RWPE1 (cell line): ENCODE data around the gene CXorf65.

Experiments used
- CTCF ChIA-PET: fragments of 350-600 bp; sonication (Branson Sonifier 250); formaldehyde crosslinking; extraction: SDS; loops from one replicate; lab custom pipeline; 2021; lab: Yijun Ruan, JAX
- POLR2A ChIA-PET: fragments of 400-600 bp; formaldehyde crosslinking; extraction: SDS; loops from one replicate; lab custom pipeline; 2020; ENCODE audit warnings: antibody characterized with exemption; ENCODE audit not compliant: low non-redundant PET; lab: Yijun Ruan, JAX
- DNase-seq: peaks from one replicate; pipeline ENCODE4 v3.0.0; 2012; ENCODE audit warnings: low spot score
- H3K27ac ChIP-seq: fragments of 450-650 bp; 2 replicates; pipeline ENCODE4 v1.5.1; 2017
- TF ChIP-seq, protein P1 (sequence below): fragments of 450-650 bp; conservative IDR thresholded peaks from 2 replicates; pipeline ENCODE4 v1.5.1; 2017; ENCODE audit warnings: low read depth, mild to moderate bottlenecking

The CXorf65 gene

DNA sequence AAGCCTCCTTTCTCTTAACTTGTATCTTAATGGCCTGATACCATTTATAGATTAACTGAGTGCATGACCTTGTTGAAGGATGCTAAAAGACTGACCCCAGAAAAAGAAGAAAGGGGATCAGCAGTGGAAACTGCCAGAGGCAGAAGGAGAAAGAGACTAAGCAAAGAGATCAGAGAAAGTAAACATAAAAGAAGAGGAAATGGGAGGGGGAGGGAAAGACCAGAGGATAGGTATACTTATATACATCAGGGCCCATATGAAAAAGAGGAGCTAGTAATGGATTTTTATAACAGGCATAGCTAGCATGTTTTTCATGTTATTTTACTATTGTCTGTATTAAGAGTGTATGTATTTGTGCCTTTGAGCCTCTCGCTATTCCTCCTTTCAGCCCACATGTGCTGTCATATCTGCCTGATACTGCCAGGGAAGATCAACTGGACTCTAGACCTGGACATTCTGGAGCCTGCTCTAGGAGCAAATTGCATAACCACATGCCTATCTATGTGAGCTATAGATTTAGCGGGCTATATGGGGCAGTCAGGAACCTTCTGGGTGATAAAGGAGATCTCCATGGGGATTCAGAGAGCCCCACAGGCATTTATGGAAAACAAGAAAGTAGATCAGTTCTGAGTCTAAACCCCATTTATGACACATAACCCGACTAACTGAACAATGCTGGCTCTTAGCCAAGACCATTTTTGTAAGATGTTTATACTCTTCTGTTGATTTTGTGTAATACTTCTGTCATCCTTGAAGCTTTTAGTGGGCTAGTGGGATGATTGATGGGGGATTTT, 25.0 kb downstream of the CXorf65 start:
- DNase-seq = no peak
- ChIA-PET POLR2A (no interaction called here), CTCF (no interaction called here)
- H3K27ac ChIP-seq = no peak overlapping the region
- TF ChIP-seq, protein P1, sequence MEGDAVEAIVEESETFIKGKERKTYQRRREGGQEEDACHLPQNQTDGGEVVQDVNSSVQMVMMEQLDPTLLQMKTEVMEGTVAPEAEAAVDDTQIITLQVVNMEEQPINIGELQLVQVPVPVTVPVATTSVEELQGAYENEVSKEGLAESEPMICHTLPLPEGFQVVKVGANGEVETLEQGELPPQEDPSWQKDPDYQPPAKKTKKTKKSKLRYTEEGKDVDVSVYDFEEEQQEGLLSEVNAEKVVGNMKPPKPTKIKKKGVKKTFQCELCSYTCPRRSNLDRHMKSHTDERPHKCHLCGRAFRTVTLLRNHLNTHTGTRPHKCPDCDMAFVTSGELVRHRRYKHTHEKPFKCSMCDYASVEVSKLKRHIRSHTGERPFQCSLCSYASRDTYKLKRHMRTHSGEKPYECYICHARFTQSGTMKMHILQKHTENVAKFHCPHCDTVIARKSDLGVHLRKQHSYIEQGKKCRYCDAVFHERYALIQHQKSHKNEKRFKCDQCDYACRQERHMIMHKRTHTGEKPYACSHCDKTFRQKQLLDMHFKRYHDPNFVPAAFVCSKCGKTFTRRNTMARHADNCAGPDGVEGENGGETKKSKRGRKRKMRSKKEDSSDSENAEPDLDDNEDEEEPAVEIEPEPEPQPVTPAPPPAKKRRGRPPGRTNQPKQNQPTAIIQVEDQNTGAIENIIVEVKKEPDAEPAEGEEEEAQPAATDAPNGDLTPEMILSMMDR = no peak

DNA sequence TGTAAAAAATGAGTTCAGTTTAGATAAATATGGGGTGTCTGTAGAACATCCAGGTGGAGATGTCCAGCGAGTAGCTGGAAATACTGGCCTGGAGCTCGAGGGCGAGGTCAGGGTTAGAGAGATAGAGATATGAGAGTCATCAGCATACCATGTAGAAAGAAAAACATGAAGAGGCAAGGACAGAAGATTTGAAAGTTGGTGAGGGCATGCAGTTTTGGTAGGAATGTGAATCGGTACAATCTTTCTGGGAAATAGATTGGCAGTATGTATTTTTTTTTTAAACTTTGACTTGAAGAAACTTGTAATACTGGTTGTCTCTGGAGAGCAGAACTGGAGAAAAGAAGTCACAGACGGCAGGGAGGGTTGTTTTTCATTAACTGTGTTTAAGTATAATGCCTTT, 36.0 kb downstream of the CXorf65 start:
- H3K27ac ChIP-seq = no peak overlapping the region
- POLR2A ChIA-PET = no interaction called here
- TF ChIP-seq, protein P1 = no peak
- CTCF ChIA-PET = no interaction called here
- DNase-seq = no peak

DNA sequence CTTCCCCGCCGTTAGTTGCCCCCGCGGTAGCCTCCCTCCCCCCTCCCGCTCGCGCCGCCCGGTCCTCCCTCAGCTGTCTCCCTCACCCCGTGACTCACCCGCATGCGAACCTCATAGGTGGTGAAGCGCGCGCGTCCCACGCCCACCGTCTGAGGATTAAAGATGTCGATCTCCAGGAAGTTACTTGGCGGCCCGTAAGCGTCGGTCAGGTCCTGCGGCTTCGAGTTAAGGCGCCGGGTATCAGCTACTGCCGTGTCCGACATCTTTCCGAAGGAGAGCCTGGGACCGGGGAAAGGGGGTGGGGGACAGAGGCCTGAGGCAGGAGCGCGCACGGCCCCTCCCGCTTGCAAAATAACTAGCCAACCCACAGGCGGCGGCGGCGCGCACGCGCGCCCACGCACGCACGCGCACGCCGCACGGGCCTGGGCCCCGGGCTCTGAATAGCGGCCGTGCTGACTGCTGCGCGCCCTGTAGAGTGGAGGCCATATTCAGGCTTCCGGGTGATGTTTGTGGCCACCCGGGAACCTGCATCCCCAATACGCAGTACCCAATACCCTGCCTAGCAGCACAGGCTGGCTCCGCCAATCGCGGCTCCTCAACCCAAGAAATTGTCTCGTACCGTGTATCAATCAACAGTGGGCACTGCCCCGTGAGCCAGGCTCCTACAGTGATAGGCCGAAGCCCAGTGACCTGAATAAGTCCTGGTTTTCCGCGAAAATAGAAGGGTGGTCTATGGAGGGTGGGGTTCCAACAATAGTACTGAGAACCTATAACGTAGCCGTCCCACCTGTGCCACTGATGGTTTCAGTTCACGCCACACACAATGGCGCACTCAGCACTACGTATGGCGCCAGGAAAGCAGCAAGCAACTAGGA, 38.3 kb downstream of the CXorf65 start, which contains the start of gene SNX12:
SNX12 (minus strand) TSS at position 291 of the 875 bp plus-strand sequence; CDS start at position 263, 28 bp downstream.
- POLR2A ChIA-PET = no interaction called here
- TF ChIP-seq, protein P1 = no peak
- peak; percentile 84 for DNase-seq
- peak within 1 kb of the TSS; percentile 87 for H3K27ac ChIP-seq
- CTCF ChIA-PET = no interaction called here

DNA sequence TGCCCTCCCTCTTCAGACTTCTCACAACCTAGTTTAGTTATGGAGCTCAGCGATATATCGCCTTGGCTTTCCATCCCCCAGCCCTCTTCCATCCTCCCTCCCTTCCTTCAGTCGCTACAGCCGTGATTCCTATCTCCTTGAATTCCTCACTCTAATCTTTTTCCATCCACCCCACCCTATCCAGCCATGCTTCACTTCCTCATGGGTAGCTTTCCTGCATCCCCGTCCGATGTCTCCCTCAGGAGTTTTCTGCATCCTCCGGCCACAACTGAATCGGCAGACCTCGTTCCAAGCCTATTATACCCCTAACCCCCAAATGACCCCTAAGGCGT, 38.9 kb downstream of the CXorf65 start:
- TF ChIP-seq, protein P1 = no peak
- POLR2A ChIA-PET = no interaction called here
- DNase-seq = no peak
- peak overlapping the region; percentile 87 for H3K27ac ChIP-seq
- CTCF ChIA-PET = interaction anchor here (0.6 kb wide), 1 partner anchor 31 kb away, joined by 5 read pairs; no protein-coding TSS in a partner anchor

DNA sequence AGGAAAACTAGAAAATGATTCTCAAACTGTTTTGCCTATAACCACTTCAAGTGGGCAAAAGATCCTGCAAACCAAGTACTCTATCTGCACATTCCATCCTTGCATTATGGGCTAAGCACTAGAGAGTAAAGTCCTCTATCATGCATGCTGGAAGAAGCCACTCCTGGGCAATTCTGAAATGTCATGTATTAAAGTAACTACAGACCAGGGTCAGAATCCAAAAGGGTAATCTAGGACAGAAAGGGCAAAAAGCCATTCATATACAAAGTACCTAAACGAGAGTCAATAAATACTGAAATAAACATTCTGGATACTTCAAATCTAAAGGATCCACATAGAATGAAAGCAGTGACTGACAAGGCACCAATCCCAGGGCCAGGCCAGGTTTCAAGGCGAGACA, 39.5 kb downstream of the CXorf65 start:
- POLR2A ChIA-PET = no interaction called here
- H3K27ac ChIP-seq = no peak overlapping the region
- CTCF ChIA-PET = interaction anchor here (0.6 kb wide), 1 partner anchor 30 kb away, joined by 5 read pairs; no protein-coding TSS in a partner anchor

DNA sequence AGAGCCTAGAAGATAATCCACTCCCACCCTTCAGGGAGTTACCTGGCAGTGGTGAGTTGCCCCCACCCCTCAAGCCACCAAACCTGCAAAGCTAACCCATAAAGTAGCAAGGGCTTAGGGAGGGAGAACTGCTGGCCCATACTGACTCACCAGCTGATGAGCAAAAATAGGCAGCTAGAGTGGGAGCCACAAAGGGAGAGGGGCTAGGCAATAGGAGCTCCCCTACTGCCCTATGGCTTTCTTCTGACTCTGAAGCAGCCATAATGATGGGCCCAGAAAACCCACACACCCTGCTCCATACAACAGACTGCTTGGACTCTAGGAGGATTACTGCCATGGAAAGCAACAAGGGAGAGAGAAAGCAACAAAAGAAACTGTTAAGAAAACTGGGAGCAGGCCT, 46.4 kb downstream of the CXorf65 start:
- no peak for DNase-seq
- ChIA-PET POLR2A (no interaction called here), CTCF (no interaction called here)
- TF ChIP-seq, protein P1 = no peak
- H3K27ac ChIP-seq = no peak overlapping the region

More for the DNA sequence above, 39.5 kb downstream of the CXorf65 start:
- no peak for DNase-seq
- TF ChIP-seq, protein P1 = no peak
